ENCODE data around the gene FRG2B.
"Not testable (repeated sequence)": the region's sequence is repeated elsewhere in the genome, so short reads cannot be mapped to it uniquely, and the experiment has no call there.

FRG2B gene

DNA sequence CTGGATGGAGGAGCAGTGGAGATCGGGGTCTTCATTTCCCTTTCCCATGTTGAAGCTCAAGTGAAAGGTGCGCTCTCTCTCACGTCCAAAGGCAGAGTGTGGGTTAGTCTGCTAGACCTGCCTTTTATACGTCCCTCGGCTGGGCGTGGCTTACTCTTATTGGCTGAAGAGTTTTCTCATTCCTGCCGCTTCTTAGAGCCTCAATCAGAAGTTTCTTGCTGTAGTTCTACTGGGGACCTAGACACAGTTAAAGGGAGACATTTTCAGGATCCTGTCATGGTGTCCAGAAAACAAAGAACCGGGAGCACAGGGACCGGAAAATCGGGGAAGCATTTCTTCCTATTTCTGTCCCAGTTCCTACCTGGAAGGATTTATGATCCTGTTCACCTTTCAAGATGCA lies at the start of gene FRG2B:
FRG2B (minus strand) TSS at position 101 of the 400 bp plus-strand sequence; CDS start at position 48, 53 bp downstream.
- H3K4me1 ChIP-seq (ENCODE audit: insufficient read depth, low read length); H3K9ac ChIP-seq (ENCODE audit: low read depth, low read length); H3K9me3 ChIP-seq (ENCODE audit: insufficient read depth, low read depth, low read length); H3K27ac ChIP-seq (ENCODE audit: low read length); H3K36me3 ChIP-seq (ENCODE audit: insufficient read depth, low read depth, low read length); H3K4me3 ChIP-seq (ENCODE audit: low read length); H3K27me3 ChIP-seq (ENCODE audit: insufficient read depth, low read length): not testable (repeated sequence)

DNA sequence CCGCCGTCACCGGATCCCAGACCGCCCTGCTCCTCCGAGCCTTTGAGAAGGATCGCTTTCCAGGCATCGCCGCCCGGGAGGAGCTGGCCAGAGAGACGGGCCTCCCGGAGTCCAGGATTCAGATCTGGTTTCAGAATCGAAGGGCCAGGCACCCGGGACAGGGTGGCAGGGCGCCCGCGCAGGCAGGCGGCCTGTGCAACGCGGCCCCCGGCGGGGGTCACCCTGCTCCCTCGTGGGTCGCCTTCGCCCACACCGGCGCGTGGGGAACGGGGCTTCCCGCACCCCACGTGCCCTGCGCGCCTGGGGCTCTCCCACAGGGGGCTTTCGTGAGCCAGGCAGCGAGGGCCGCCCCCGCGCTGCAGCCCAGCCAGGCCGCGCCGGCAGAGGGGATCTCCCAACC lies 40.9 kb upstream of the FRG2B start:
- H3K27me3 ChIP-seq (ENCODE audit: insufficient read depth, low read length); H3K4me3 ChIP-seq (ENCODE audit: low read length); H3K9ac ChIP-seq (ENCODE audit: low read depth, low read length): not testable (repeated sequence)

DNA sequence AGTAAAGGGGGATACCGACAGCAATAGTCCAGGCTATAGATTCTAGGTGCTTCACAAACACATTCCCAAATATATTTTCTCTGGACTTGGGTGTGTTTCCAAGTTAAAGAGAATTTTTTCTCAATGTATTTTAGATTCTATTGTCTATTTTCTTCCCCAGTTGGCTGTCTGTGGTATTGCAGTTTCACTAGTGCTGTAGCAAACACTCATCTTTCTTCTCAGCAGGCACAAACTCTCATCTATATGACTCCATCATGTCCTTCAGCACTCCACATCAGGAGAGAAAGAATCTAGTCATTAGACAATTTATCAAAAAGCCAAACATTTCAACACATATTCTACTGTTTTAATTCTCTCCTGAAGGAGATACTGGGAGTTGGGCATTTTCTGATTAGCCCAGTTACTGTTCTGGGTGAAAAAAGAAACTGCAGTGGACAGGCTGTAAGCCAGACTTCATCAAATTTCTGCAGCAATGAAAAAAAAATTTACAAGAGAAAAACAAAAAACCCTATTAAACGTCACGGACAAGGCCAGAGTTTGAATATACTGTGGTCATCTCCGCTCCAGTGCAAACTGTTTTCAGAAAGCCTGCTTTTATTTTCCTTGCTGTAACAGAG lies 37.1 kb upstream of the FRG2B start:
- H3K9me3 ChIP-seq (ENCODE audit: insufficient read depth, low read depth, low read length); H3K9ac ChIP-seq (ENCODE audit: low read depth, low read length): not testable (repeated sequence)

More for the DNA sequence above, 40.9 kb upstream of the FRG2B start:
- H3K9me3 ChIP-seq (ENCODE audit: insufficient read depth, low read depth, low read length); H3K27ac ChIP-seq (ENCODE audit: low read length); H3K4me1 ChIP-seq (ENCODE audit: insufficient read depth, low read length); H3K36me3 ChIP-seq (ENCODE audit: insufficient read depth, low read depth, low read length): not testable (repeated sequence)

DNA sequence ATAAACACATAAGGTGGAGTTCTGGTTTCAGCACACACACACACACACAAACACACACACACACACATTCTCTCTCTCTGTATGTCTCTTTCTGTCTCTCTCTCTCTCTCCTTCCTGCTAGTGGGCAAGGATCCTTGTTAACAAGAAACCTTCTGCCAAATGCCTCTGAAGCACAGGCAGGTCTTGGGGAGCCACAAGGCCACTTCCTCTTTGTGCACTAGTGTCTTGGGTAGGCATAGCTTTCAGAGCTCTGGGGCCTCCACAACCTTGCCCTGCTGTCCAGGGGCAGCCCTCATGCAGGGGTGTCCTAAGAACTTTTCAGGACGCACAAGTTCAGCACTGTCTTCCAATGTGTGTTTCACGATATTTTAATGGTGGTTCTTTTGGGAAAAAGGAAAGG lies 34.5 kb upstream of the FRG2B start:
- not testable (repeated sequence) for H3K27ac ChIP-seq (ENCODE audit: low read length); H3K4me3 ChIP-seq (ENCODE audit: low read length); H3K4me1 ChIP-seq (ENCODE audit: insufficient read depth, low read length); H3K36me3 ChIP-seq (ENCODE audit: insufficient read depth, low read depth, low read length); H3K27me3 ChIP-seq (ENCODE audit: insufficient read depth, low read length); H3K9me3 ChIP-seq (ENCODE audit: insufficient read depth, low read depth, low read length); H3K9ac ChIP-seq (ENCODE audit: low read depth, low read length)

More for the DNA sequence above, 37.1 kb upstream of the FRG2B start:
- H3K27ac ChIP-seq (ENCODE audit: low read length); H3K27me3 ChIP-seq (ENCODE audit: insufficient read depth, low read length); H3K36me3 ChIP-seq (ENCODE audit: insufficient read depth, low read depth, low read length); H3K4me1 ChIP-seq (ENCODE audit: insufficient read depth, low read length); H3K4me3 ChIP-seq (ENCODE audit: low read length): not testable (repeated sequence)

DNA sequence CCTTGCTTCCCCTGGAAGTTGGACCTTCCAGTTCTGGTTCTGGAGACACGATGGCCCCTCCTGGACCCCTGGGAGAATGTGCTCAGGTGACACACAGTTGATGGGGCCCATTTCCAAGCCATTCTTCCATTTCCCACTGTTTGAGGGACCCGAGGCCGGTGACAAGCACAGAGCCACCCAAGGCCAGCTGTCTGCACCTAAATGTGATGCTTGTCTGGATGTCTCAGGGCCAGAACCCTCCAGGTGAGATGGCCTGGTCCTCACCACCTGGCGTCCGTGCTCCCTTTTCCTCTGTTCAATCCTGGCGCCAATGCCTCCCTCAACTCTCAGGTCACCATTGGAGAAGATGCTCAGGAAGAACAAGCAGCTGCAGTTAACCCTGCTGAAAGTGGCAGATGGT lies 33.9 kb upstream of the FRG2B start:
- not testable (repeated sequence) for H3K4me3 ChIP-seq (ENCODE audit: low read length); H3K9ac ChIP-seq (ENCODE audit: low read depth, low read length); H3K27ac ChIP-seq (ENCODE audit: low read length); H3K9me3 ChIP-seq (ENCODE audit: insufficient read depth, low read depth, low read length); H3K4me1 ChIP-seq (ENCODE audit: insufficient read depth, low read length); H3K36me3 ChIP-seq (ENCODE audit: insufficient read depth, low read depth, low read length); H3K27me3 ChIP-seq (ENCODE audit: insufficient read depth, low read length)

DNA sequence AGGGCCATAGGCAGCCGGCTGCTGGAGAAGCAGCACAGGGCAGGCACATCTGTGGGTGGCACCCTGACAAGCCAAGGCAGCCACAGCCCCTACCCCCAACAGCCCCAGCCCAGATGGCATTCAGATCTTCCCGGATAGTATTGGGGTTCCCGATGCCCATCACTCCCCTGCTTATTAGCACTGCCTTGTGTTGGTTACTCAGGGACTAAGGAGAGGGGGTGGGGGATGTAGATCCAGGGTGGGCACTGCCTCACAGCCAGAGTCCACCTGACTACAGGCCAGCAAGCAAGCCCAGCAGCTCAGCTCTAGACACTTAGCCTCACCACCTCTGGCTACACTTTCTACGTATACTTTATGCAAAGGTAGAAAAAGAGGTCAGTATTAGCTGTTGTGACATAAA lies 30.7 kb upstream of the FRG2B start:
- not testable (repeated sequence) for H3K9me3 ChIP-seq (ENCODE audit: insufficient read depth, low read depth, low read length); H3K27me3 ChIP-seq (ENCODE audit: insufficient read depth, low read length); H3K27ac ChIP-seq (ENCODE audit: low read length); H3K36me3 ChIP-seq (ENCODE audit: insufficient read depth, low read depth, low read length); H3K4me3 ChIP-seq (ENCODE audit: low read length); H3K9ac ChIP-seq (ENCODE audit: low read depth, low read length); H3K4me1 ChIP-seq (ENCODE audit: insufficient read depth, low read length)

DNA sequence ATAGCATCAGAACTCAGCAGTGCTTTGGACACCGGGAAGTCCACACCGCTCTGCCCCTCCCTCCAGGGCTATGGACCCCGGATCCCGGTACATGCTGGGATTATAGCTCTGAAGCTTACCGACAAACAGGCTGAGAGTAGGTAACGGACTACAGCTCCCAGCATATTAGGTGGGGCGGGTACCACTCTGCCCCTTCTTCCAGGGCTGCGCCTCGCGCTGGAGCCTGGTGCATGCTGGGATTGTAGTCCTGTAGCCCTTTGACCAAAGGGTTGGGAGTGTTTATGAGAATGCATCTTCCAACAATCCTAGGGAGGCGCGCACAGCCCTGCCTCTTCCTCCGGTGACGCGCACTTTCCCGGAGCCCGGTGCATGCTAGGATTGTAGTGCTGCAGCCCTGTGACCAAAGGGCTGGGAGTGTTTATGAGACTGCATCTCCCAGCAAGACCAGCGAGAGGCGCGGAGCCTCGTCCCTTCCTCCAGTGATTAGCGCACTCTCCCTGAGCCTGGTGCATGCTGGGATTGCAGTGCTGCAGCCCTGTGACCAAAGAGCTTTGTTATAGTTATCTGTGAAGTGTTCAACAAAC lies 22.4 kb upstream of the FRG2B start:
- not testable (repeated sequence) for H3K4me1 ChIP-seq (ENCODE audit: insufficient read depth, low read length); H3K9me3 ChIP-seq (ENCODE audit: insufficient read depth, low read depth, low read length); H3K9ac ChIP-seq (ENCODE audit: low read depth, low read length); H3K4me3 ChIP-seq (ENCODE audit: low read length); H3K27me3 ChIP-seq (ENCODE audit: insufficient read depth, low read length); H3K27ac ChIP-seq (ENCODE audit: low read length); H3K36me3 ChIP-seq (ENCODE audit: insufficient read depth, low read depth, low read length)

DNA sequence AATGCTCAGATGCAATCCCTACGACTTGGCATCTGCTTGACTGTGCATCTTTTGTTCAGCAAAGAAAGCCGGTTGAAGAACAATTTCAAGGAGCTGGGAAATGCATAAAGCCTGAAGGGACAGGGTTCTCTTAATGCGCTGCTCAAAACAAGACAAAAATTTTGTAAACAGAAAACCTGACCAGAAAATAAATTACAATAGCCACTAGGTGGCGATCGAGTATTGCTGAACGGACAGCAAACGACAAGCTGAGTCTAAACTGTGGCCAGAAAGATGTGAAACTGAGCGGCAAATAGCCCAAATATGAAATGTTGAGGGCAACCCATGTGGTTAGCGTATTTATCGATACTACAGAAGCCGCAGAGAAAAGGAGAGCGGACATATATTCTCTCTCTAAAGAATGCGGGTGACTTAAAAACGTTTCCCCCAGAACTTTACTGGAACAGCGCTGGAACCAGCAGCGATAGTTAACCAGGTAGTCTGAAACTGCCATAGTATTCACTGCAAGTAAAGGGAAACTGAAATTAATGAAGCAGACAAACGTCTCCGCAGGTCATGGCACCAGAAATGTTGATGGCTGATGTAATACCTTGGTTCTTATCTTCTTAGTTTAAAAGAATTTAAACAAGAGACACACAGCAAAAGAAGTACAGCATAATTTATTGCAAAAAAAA lies 20.6 kb upstream of the FRG2B start:
- not testable (repeated sequence) for H3K4me3 ChIP-seq (ENCODE audit: low read length); H3K9me3 ChIP-seq (ENCODE audit: insufficient read depth, low read depth, low read length); H3K36me3 ChIP-seq (ENCODE audit: insufficient read depth, low read depth, low read length); H3K9ac ChIP-seq (ENCODE audit: low read depth, low read length); H3K4me1 ChIP-seq (ENCODE audit: insufficient read depth, low read length); H3K27me3 ChIP-seq (ENCODE audit: insufficient read depth, low read length); H3K27ac ChIP-seq (ENCODE audit: low read length)

DNA sequence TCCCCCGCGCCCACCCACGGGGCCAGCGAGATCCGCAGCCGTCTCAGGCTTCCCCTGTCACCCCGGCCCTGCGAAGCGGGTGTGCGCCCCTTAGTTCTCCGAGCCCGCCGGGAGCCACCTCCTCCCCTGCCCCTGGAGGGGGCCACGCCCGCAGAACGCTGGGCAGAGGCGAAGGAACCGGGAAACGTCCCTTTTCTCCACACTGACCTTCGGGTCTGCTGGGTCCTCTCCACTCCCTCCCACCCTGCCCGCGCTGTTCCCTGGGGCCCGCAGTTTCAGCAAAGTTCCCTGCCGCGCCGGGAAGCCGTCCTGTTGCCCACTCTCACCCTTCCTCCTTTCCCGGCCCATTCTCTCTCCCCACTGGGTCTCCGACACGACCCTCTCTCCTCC lies 11.2 kb upstream of the FRG2B start:
- H3K4me1 ChIP-seq (ENCODE audit: insufficient read depth, low read length); H3K4me3 ChIP-seq (ENCODE audit: low read length); H3K9ac ChIP-seq (ENCODE audit: low read depth, low read length); H3K36me3 ChIP-seq (ENCODE audit: insufficient read depth, low read depth, low read length); H3K27ac ChIP-seq (ENCODE audit: low read length); H3K27me3 ChIP-seq (ENCODE audit: insufficient read depth, low read length): not testable (repeated sequence)
- peaks cover 14% of the 10 kb centered on the region for H3K9me3 ChIP-seq (ENCODE audit: insufficient read depth, low read depth, low read length)

DNA sequence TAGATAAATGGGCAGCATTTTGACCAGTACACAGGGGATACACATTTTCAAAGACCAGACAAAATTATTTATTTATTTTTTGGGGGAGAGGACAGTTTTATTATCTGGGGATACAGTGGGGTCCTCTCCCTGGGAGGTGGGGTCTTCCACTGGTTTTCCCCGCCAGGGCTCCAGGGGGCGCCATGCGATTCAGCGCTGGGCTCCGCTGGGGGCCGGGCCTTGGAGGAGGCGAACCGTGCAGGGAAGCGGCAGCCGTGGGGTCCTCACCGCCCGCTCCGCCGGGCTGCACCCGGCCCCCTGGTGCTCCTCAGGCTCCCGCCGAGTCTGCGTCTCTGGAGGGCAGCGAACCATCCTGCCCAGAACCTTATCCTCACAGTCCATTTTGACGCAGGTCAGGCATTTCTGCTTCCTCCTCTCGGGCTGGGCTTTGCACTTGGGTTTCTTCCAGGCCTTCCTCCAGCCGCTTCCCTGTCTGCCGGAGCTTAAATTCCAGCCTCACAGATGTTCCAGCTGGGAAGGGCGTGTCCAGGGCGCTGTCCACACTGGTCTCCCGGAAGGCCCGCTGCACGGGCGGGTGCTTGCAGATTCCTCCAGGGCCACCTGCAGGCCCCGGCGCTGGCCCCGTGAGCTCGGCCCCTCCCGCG lies 10.7 kb upstream of the FRG2B start:
- not testable (repeated sequence) for H3K9ac ChIP-seq (ENCODE audit: low read depth, low read length); H3K27me3 ChIP-seq (ENCODE audit: insufficient read depth, low read length); H3K4me3 ChIP-seq (ENCODE audit: low read length); H3K4me1 ChIP-seq (ENCODE audit: insufficient read depth, low read length); H3K27ac ChIP-seq (ENCODE audit: low read length); H3K36me3 ChIP-seq (ENCODE audit: insufficient read depth, low read depth, low read length)
- H3K9me3 ChIP-seq (ENCODE audit: insufficient read depth, low read depth, low read length): peaks cover 14% of the 10 kb centered on the region

DNA sequence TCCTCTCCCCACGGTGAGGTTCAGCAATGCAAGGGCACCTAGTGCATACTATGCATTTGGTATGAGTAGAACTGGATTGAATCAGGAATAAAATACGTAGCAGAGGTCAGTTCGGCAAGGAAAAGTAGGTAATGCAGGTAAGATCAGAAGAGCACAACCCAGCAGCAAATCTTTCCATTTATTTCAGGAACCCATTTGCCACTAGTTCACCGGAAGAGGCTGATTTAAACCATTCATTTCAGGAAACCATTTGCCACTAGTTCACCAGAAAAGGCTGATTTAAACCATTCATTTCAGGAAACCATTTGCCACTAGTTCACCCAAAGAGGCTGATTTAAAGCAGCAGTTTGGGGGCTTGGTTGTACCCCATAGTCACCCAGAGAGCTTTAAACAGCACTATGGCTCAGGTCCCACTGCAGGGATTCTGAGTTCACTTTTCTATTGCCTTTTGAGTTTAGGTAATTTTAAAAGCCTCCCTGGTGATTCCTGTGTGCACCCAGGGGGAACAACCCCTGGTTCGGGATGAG lies 4.2 kb upstream of the FRG2B start:
- H3K27me3 ChIP-seq (ENCODE audit: insufficient read depth, low read length); H3K9ac ChIP-seq (ENCODE audit: low read depth, low read length); H3K4me3 ChIP-seq (ENCODE audit: low read length); H3K36me3 ChIP-seq (ENCODE audit: insufficient read depth, low read depth, low read length); H3K4me1 ChIP-seq (ENCODE audit: insufficient read depth, low read length); H3K27ac ChIP-seq (ENCODE audit: low read length); H3K9me3 ChIP-seq (ENCODE audit: insufficient read depth, low read depth, low read length): not testable (repeated sequence)

DNA sequence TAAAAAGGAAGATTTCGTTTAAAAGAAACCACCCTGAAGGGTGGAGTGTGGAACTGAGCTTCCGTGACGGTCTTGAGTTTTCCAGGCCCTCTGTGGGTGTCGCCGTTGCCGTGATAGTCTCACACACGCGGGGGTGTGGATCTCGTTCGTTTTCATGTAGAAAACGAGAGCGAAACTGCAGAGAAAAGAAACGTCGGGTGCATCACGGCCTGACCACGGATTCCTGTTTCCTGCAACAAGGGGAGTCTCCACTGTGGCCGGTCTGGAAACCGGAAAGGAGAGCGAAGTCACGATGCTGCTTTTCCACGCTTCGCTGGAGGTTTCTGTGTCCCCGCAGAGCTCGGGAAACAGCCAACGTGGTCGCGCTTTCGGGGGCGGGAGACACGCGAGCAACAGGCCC lies 4.1 kb downstream of the FRG2B start:
- H3K4me3 ChIP-seq (ENCODE audit: low read length); H3K9ac ChIP-seq (ENCODE audit: low read depth, low read length); H3K27me3 ChIP-seq (ENCODE audit: insufficient read depth, low read length); H3K36me3 ChIP-seq (ENCODE audit: insufficient read depth, low read depth, low read length); H3K4me1 ChIP-seq (ENCODE audit: insufficient read depth, low read length); H3K27ac ChIP-seq (ENCODE audit: low read length): not testable (repeated sequence)
- H3K9me3 ChIP-seq (ENCODE audit: insufficient read depth, low read depth, low read length): peaks cover 47% of the 10 kb centered on the region

Data from iPS-20b (cell line).